Upper lobe of left lung (tissue), 4 donors: ENCODE measurements around the gene RILPL2.

Experiments used
- CTCF ChIP-seq, 6 experiments: fragments of 450-650 bp in 4 of 6; fragments of 200-600 bp in 2 of 6; sonication (generic) in 2 of 6; IDR thresholded peaks; one replicate each; pipeline ENCODE4 v1.5.1; 2016 to 2019; ENCODE audit warnings: antibody characterized with exemption in 6 of 6
- POLR2A ChIP-seq, 4 donors: fragments of 450-650 bp; IDR thresholded peaks; one replicate each; pipeline ENCODE4 v1.5.1; 2016 to 2017; ENCODE audit warnings: antibody characterized with exemption in 4 of 4, mild to moderate bottlenecking in 2 of 4

GRCh38 chr12:123483602-123484248, 47.2 kb upstream of the RILPL2 start:
- TF ChIP-seq CTCF (IDR thresholded peaks at IDR 0.05) (no peak), POLR2A (IDR thresholded peaks at IDR 0.05) (no peak)
